ENCODE results near the gene HOXB7. TPM values are rescaled to one million over a fixed set of nuclear protein-coding genes. Genes with fewer than 3 reads are reported as not detected.
A peak's percentile ranks its signal among the peaks of the same experiment; 100 is the strongest.

The HOXB7 gene
- total and polyA plus RNA-seq, 2 experiments from 2014 or later: 11.1 to 18.9 TPM

DNA sequence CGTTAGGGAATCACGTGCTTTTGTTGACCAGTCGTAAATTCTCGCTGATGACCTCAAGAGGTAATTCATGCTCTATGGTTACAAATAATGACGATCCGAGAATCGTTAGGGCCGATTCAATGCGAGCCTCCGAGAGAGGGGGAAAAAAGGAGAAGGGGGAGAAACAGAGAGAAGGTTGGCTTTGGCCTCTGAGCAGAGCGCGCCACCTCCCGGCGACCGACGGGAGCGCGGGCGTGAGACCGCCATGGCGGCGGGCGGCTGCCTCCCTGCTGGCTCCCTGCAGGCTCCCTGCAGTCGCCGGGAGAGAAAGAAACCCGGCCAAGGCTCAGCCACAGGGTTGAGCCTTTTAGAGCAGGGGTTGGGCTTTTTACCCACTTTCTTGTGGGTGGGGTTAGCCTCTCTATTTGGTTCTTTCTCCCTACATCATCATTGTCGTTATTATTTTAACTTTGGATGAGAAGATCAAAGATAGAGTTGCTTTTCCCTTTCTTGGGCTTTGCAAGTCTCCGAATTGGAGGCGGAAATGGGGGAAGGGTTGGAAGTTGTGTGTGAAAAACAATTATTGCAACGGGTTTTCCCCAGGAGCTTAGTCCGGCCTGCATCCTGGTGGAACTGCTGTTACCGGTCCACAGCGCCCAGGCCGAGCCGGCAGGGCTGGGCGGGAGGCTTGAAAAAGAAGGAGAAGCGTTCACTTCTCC, 16.8 kb downstream of the HOXB7 start:
- H3K9ac ChIP-seq: peak overlapping the region; percentile 59

DNA sequence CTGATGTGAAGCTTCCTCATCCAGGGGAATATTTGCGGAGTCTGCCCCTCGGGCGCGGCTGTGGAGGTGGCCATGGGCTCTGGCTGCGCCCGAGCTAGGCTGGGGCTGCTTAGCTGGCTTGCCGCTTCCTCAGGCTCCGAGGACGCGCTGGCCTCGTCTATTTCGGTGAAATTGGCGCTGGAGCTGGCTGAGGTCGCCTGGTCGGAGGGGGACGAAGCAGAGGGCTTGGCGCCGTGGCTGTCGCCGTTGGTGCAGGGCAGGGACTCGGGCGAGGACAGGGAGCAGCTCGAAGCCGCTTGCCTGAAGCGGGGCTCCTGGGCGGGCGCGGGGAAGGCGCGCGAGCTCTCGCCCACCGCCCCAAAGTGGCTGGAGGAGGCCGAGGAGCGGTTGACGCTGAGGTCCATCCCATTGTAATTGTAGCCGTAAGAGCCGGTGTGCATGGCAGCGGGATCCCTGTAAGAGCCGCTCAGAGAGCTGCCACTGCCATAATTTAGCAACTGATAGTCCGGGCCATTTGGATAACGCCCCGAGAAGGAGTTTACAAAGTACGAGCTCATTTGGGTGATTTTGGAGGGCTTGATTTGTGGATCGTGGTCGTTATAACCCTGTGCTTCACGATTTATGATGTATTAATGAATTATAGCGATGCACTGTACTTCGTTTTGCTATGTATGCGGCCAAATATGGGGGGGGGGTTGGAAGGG, 17.5 kb downstream of the HOXB7 start, which contains the start of gene HOXB5:
HOXB5 (minus strand) TSS at position 654 of the 704 bp plus-strand sequence; CDS start at position 557, 97 bp downstream.
- Histone ChIP-seq H3F3A (ENCODE audit: insufficient read depth) (no peaks in the 10 kb centered on the region), H3K27me3 (replicated peaks; ENCODE audit: insufficient read depth) (no peaks in the 10 kb centered on the region), H3K4me3 (peak within 1 kb of the TSS; percentile 74), H3K4me2 (ENCODE audit: unreplicated experiment) (peak within 1 kb of the TSS; percentile 75), H3K27ac (peak within 1 kb of the TSS; percentile 28; the same call in 1 of the 2 replicates), H3K9me3 (ENCODE audit: low read depth) (no peaks in the 10 kb centered on the region), H2AFZ (peak within 1 kb of the TSS; percentile 85), H4K20me1 (ENCODE audit: insufficient read depth) (no peaks in the 10 kb centered on the region), H3K9ac (peak within 1 kb of the TSS; percentile 59), H3K79me2 (ENCODE audit: insufficient read depth) (peaks cover 14% of the 10 kb centered on the region), H3K9me2 (ENCODE audit: insufficient read depth) (no peaks in the 10 kb centered on the region), H3K4me1 (ENCODE audit: insufficient read depth) (0 out of 2 replicates have a peak, but pooled peaks cover 3% of the 10 kb centered on the region), H3K36me3 (ENCODE audit: low read depth) (no peaks in the 10 kb centered on the region)
- 2% methylated on average over 39 to 50 of the region's 50 CpGs for WGBS, 2 experiments (ENCODE audit: low coverage in 1 of 2, low lambda C conversion rate in 2 of 2, missing lambda C conversion rate in 2 of 2)
- in situ Hi-C loops (cut with MboI): no loop called here
- peak; percentile 72 for DNase-seq
- TF ChIP-seq EZH2phosphoT487 (IDR thresholded peaks at IDR 0.05; ENCODE audit: insufficient read depth, low read depth) (no peak), EZH2 (IDR thresholded peaks at IDR 0.05; ENCODE audit: insufficient read depth, poor library complexity, severe bottlenecking) (no peak)

More for the DNA sequence above, 16.8 kb downstream of the HOXB7 start:
- peak; percentile 87 for DNase-seq
- H3K9me2 ChIP-seq (ENCODE audit: insufficient read depth): no peaks in the 10 kb centered on the region
- H3K27me3 ChIP-seq (replicated peaks; ENCODE audit: insufficient read depth): no peaks in the 10 kb centered on the region
- in situ Hi-C loops (cut with MboI): no loop called here
- H3K9me3 ChIP-seq (ENCODE audit: low read depth): no peaks in the 10 kb centered on the region
- WGBS, 2 experiments (ENCODE audit: low coverage in 1 of 2, low lambda C conversion rate in 2 of 2, missing lambda C conversion rate in 2 of 2): 19 to 21% methylated on average over 34 to 37 of the region's 37 CpGs
- 0 out of 2 replicates have a peak, but pooled peaks cover 3% of the 10 kb centered on the region for H3K4me1 ChIP-seq (ENCODE audit: insufficient read depth)
- H3K36me3 ChIP-seq (ENCODE audit: low read depth): no peaks in the 10 kb centered on the region
- no peaks in the 10 kb centered on the region for H4K20me1 ChIP-seq (ENCODE audit: insufficient read depth)
- H3K4me2 ChIP-seq (ENCODE audit: unreplicated experiment): peak overlapping the region; percentile 75
- no peaks in the 10 kb centered on the region for H3F3A ChIP-seq (ENCODE audit: insufficient read depth)
- H2AFZ ChIP-seq: peak overlapping the region; percentile 79
- H3K79me2 ChIP-seq (ENCODE audit: insufficient read depth): peaks cover 22% of the 10 kb centered on the region
- H3K27ac ChIP-seq: peak overlapping the region; percentile 28; the same call in 1 of the 2 replicates
- TF ChIP-seq EZH2phosphoT487 (IDR thresholded peaks at IDR 0.05; ENCODE audit: insufficient read depth, low read depth): no peak
- TF ChIP-seq EZH2 (IDR thresholded peaks at IDR 0.05; ENCODE audit: insufficient read depth, poor library complexity, severe bottlenecking): no peak
- peak overlapping the region; percentile 74 for H3K4me3 ChIP-seq

DNA sequence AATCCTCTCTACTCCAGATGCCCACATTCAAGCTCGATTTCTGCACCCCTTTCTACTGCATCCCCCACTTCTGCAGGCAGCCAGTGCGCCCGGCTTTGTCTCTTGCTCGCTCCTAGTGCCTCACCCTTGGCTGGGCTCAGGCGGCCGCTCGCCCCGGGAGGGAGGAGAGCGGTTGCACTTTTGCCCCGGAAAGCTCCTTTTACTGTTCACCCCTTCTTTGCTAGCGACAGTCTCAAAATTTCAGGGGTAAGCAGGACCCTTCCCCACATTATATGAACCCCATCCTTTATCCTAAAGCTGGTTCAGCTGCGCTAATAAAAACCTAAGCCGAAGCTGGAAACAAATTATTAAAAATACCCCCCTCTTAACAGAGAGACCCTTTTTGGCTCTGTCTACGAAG, 18.2 kb downstream of the HOXB7 start:
- H3K27me3 ChIP-seq (replicated peaks; ENCODE audit: insufficient read depth): no peaks in the 10 kb centered on the region
- H2AFZ ChIP-seq: peak overlapping the region; percentile 85
- H3K36me3 ChIP-seq (ENCODE audit: low read depth): no peaks in the 10 kb centered on the region
- 0 out of 2 replicates have a peak, but pooled peaks cover 3% of the 10 kb centered on the region for H3K4me1 ChIP-seq (ENCODE audit: insufficient read depth)
- no peaks in the 10 kb centered on the region for H3F3A ChIP-seq (ENCODE audit: insufficient read depth)
- DNase-seq: peak; percentile 60
- peak overlapping the region; percentile 59 for H3K9ac ChIP-seq
- peaks cover 13% of the 10 kb centered on the region for H3K79me2 ChIP-seq (ENCODE audit: insufficient read depth)
- in situ Hi-C loops (cut with MboI): no loop called here
- H3K9me2 ChIP-seq (ENCODE audit: insufficient read depth): no peaks in the 10 kb centered on the region
- TF ChIP-seq EZH2 (IDR thresholded peaks at IDR 0.05; ENCODE audit: insufficient read depth, poor library complexity, severe bottlenecking): no peak
- TF ChIP-seq EZH2phosphoT487 (IDR thresholded peaks at IDR 0.05; ENCODE audit: insufficient read depth, low read depth): no peak
- 12 to 16% methylated on average over 14 of the region's 14 CpGs for WGBS, 2 experiments (ENCODE audit: low coverage in 1 of 2, low lambda C conversion rate in 2 of 2, missing lambda C conversion rate in 2 of 2)
- H3K9me3 ChIP-seq (ENCODE audit: low read depth): no peaks in the 10 kb centered on the region
- H3K4me2 ChIP-seq (ENCODE audit: unreplicated experiment): peak overlapping the region; percentile 75
- H4K20me1 ChIP-seq (ENCODE audit: insufficient read depth): no peaks in the 10 kb centered on the region
- H3K27ac ChIP-seq: no peak overlapping the region
- peak overlapping the region; percentile 74 for H3K4me3 ChIP-seq

DNA sequence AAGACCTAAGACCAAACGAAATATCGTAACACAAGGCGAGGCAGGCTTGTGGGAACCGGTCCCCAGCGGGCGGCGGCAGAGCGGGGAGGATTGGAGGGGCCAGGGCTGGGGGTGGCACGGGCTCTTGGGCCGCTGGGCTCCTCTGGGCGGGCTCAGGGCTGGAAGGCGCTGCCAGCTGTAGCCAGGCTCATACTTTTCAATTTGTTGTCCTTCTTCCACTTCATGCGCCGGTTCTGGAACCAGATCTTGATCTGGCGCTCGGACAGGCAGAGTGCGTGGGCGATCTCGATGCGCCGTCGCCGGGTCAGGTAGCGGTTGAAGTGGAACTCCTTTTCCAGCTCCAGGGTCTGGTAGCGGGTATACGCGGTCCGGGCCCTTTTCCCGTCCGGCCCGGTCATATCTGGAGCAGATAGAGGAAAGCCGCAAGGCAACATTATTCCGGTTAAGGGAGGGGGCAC, 18.7 kb downstream of the HOXB7 start:
- no peaks in the 10 kb centered on the region for H3F3A ChIP-seq (ENCODE audit: insufficient read depth)
- WGBS, 2 experiments (ENCODE audit: low coverage in 1 of 2, low lambda C conversion rate in 2 of 2, missing lambda C conversion rate in 2 of 2): 68 to 70% methylated on average over 33 of the region's 33 CpGs
- H3K9ac ChIP-seq: peak overlapping the region; percentile 59; the same call in 1 of the 2 replicates
- H3K36me3 ChIP-seq (ENCODE audit: low read depth): no peaks in the 10 kb centered on the region
- no peaks in the 10 kb centered on the region for H4K20me1 ChIP-seq (ENCODE audit: insufficient read depth)
- peaks cover 8% of the 10 kb centered on the region for H3K79me2 ChIP-seq (ENCODE audit: insufficient read depth)
- H3K9me3 ChIP-seq (ENCODE audit: low read depth): no peaks in the 10 kb centered on the region
- no peaks in the 10 kb centered on the region for H3K27me3 ChIP-seq (replicated peaks; ENCODE audit: insufficient read depth)
- peak overlapping the region; percentile 85 for H2AFZ ChIP-seq
- H3K4me2 ChIP-seq (ENCODE audit: unreplicated experiment): no peak overlapping the region
- peak; percentile 38 for DNase-seq
- H3K9me2 ChIP-seq (ENCODE audit: insufficient read depth): no peaks in the 10 kb centered on the region
- H3K4me1 ChIP-seq (ENCODE audit: insufficient read depth): 0 out of 2 replicates have a peak, but pooled peaks cover 3% of the 10 kb centered on the region
- peak overlapping the region; percentile 74 for H3K4me3 ChIP-seq
- in situ Hi-C loops (cut with MboI): no loop called here
- TF ChIP-seq EZH2phosphoT487 (IDR thresholded peaks at IDR 0.05; ENCODE audit: insufficient read depth, low read depth): no peak
- no peak overlapping the region for H3K27ac ChIP-seq

Measured in GM23248 (cell line).